T47D (cell line): ENCODE data around the gene ERC2.
"Not testable (repeated sequence)": the region's sequence is repeated elsewhere in the genome, so short reads cannot be mapped to it uniquely, and the experiment has no call there.

ENCODE experiments used
- DNase-seq, 2 experiments: peaks; one replicate each; pipeline versions ENCODE4 v3.0.0 to v3.0.0-alpha.2; 2011 to 2012; ENCODE audit warnings: low read depth in 1 of 2, low spot score in 1 of 2
- JUND ChIP-seq: IDR thresholded peaks from 2 replicates; pipeline ENCODE4 v1.6.1; 2012; ENCODE audit warnings: low read depth
- in situ Hi-C: cut with HindIII; loops from 2 replicates; pipeline ENCODE4 v1.10.0; 2016; ENCODE audit warnings: low sequenced_read_pairs, low pct_unique_long_range_greater_than_20kb

The ERC2 gene

GRCh38 chr3:55515550-55516246, 952.6 kb downstream of the ERC2 start:
- DNase-seq: no peak
- in situ Hi-C loops: no loop called here

GRCh38 chr3:55514962-55515361, 953.3 kb downstream of the ERC2 start:
- no peak for TF ChIP-seq JUND
- DNase-seq: no peak
- in situ Hi-C loops: no loop called here

More at GRCh38 chr3:55515550-55516246, 952.6 kb downstream of the ERC2 start:
- TF ChIP-seq JUND: no peak

- no peak for DNase-seq
- TF ChIP-seq JUND: no peak
- in situ Hi-C loops: no loop called here
These were observed 955.5 kb downstream of the ERC2 start for GRCh38 chr3:55512571-55513343.

GRCh38 chr3:55511895-55512570, 956.2 kb downstream of the ERC2 start:
- no peak for TF ChIP-seq JUND
- no peak for DNase-seq
- in situ Hi-C loops: no loop called here

DNA sequence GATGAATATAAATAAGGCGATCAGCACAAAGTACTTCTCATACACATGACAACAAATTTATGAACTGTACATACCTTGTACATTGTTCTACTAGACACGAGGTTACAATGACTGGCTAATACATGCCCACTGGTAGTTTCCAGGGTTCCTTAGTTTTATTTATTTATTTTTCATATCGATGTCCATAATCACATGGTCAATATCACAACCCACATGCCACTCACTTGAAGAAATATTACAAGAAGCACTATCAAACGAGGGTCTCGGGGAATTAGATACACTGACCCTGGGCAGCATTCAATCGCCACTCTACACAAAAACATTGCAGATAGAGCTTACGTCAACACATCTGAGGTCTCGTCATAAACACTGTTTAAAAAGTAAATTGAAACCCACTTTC, 959.9 kb downstream of the ERC2 start:
- no peak for DNase-seq
- in situ Hi-C loops: no loop called here
- no peak for TF ChIP-seq JUND

- in situ Hi-C loops: no loop called here
- DNase-seq: no peak
- no peak for TF ChIP-seq JUND
These were observed 960.5 kb downstream of the ERC2 start for GRCh38 chr3:55507808-55508207.

DNA sequence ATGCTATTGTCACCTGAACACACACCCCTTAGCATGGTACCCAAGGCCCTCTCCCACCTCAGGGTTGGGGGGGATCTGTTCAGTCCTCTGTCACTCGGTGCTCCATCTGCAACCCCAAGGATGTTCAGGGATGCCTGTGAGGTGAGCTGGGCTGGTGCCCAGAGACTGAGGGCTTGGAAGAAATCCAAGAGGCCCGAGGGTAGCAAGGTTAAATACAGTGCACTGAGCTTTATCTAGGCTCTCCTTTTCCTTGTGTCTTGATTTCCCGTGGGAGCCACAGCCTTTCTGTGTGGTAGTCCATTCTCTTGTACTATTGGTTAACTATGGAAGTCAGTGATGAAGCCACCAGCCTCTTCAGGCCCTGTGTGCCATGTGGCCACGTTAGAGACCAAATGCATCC, 962.5 kb downstream of the ERC2 start:
- DNase-seq: no peak
- in situ Hi-C loops: no loop called here
- TF ChIP-seq JUND: no peak

GRCh38 chr3:55505102-55505501, 963.2 kb downstream of the ERC2 start:
- peak in 1 of 2 experiments; percentile 60 for DNase-seq
- in situ Hi-C loops: not testable (repeated sequence)

DNA sequence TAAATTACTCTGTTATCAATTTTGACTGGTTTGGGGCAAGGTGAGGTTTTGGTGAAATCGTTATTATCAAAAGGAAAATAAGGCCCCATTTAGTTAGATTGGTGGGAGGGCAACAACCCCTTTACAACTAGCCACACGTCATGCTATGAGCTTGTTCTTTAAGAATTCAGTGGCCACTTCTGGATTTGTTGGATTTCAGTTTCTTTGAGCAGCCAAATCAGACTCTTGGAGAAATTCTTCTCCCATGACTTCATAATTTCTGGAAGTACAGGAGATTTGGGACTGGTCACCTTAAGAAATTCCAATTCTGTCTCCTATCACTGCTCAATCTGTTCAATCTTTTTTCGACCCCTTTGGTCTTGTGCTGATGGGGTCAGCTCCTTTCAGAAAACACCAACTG, 966.4 kb downstream of the ERC2 start:
- no peak for TF ChIP-seq JUND
- DNase-seq: no peak
- in situ Hi-C loops: no loop called here

DNA sequence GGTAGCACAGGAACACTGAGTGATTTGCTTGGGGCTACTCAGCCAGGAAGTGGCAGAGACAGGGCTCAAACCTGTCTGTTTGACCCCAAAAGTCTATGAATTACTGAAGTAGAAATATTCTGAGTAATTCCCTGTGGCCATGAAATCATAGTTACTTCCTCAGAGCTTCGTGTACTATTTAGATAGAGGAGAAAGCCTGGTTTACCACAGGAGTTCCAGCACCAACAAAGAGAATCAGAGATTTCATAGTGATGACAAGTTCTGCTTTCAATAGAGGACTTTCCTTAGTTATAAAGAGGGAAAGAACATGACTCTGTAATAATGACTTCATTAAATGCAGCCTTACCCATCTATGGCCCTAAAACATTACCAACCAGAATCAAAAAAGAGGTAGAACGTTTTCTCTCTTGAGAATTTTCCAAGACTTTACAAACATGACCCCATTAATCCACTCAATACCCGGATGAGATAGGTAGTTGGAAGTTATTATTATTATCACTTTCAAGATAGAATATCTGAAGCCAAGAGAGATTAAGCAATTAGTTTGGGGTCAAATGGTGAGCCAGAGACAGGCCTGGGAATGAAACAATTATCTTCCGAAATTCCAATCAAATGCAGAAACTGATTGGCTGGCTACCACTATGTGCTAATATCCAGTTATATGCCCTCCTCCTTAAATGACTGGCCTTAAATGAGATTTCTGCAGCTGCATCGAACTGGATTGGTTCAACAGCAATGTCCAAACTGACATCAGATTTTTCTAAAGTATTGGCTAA, 967.5 kb downstream of the ERC2 start:
- in situ Hi-C loops: no loop called here
- DNase-seq: no peak
- no peak for TF ChIP-seq JUND

GRCh38 chr3:55498520-55498919, 969.7 kb downstream of the ERC2 start:
- no peak for TF ChIP-seq JUND
- DNase-seq: no peak
- in situ Hi-C loops: no loop called here

GRCh38 chr3:55497250-55497649, 971.0 kb downstream of the ERC2 start:
- in situ Hi-C loops: no loop called here
- no peak for TF ChIP-seq JUND
- DNase-seq: no peak
